Activated CD8-positive, alpha-beta memory T cell treated with anti-CD3 and anti-CD28 coated beads, Interleukin-2, amount 10 ng/mL, durations not matched to agents 7 days and 5 days (primary cell): ENCODE data around the gene ALPP. TPM values are rescaled to one million over a fixed set of nuclear protein-coding genes. Genes with fewer than 3 reads are reported as not detected.
A peak's percentile ranks its signal among the peaks of the same experiment; 100 is the strongest.
"Not testable (repeated sequence)": the region's sequence is repeated elsewhere in the genome, so short reads cannot be mapped to it uniquely, and the experiment has no call there.

Experiments used
- ATAC-seq: fragments of 150-1000 bp; cut with Tn5 transposase; one replicate; pipeline ENCODE4 v1.10.0; 2021; ENCODE audit warnings: moderate library complexity
- CTCF ChIA-PET: fragments of 350-600 bp; sonication (Branson Sonifier 250); formaldehyde crosslinking; loops from one replicate; lab custom pipeline; 2021; ENCODE audit warnings: antibody characterized with exemption; lab: Charles Lee
- DNase-seq: peaks from one replicate; pipeline ENCODE4 v3.0.0-alpha.2; 2020
- H3K27ac Mint-ChIP-seq: one replicate; pipeline ENCODE4 v1.8.0; 2021; ENCODE audit warnings: mild to moderate bottlenecking, mixed read lengths
- H3K27me3 Mint-ChIP-seq: one replicate; pipeline ENCODE4 v1.8.0; 2021; ENCODE audit warnings: mixed read lengths
- H3K36me3 Mint-ChIP-seq: one replicate; pipeline ENCODE4 v1.8.0; 2021; ENCODE audit warnings: mild to moderate bottlenecking, mixed read lengths
- H3K4me1 Mint-ChIP-seq: one replicate; pipeline ENCODE4 v1.8.0; 2021; ENCODE audit warnings: mixed read lengths
- H3K4me3 Mint-ChIP-seq: one replicate; pipeline ENCODE4 v1.8.0; 2021; ENCODE audit warnings: mild to moderate bottlenecking, moderate library complexity, mixed read lengths
- H3K9me3 Mint-ChIP-seq: one replicate; pipeline ENCODE4 v1.8.0; 2022; ENCODE audit warnings: low read depth, mixed read lengths
- total RNA-seq, 2 experiments: library from RNA; stranded (reverse); gene quantifications; one replicate each; pipeline ENCODE4 v1.2.3, GENCODE V29; 2021

ALPP gene
- total RNA-seq, result not detected

DNA sequence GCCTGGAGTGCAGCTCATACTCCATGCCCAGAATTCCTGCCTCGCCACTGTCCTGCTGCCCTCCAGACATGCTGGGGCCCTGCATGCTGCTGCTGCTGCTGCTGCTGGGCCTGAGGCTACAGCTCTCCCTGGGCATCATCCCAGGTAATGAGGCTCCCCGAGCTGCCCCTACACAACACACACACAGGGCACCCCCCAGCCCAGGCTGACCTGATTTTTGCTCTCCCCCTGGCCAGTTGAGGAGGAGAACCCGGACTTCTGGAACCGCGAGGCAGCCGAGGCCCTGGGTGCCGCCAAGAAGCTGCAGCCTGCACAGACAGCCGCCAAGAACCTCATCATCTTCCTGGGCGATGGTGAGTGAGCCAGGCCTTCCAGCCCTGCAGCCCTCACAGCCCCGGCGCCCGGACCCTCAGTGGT is at the start of gene ALPP:
Gene ALPP, plus strand, starts transcription at position 17 of the 417 bp plus-strand sequence. Its CDS starts 52 bp downstream, at position 69.
- CTCF ChIA-PET, H3K36me3 Mint-ChIP-seq, H3K27ac Mint-ChIP-seq, ATAC-seq, H3K4me3 Mint-ChIP-seq, H3K4me1 Mint-ChIP-seq, H3K9me3 Mint-ChIP-seq, DNase-seq: not testable (repeated sequence)
- H3K27me3 Mint-ChIP-seq, result peaks cover 15% of the 10 kb centered on the region

DNA sequence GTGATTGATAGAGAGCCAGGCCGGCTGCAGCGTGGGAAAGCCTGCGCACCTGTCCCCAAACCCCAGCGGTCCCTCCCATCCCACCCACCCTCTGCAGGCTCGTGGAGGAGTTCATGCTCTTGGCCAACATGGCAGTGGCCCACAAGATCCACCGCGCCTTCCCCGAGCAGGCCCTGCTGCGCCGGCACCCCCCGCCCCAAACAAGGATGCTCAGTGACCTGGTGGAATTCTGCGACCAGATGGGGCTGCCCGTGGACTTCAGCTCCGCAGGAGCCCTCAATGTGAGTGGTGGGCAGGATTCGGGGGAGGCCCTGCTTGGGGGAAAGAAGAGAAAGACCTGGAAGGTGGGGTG is 48.9 kb upstream of the ALPP start:
- no peaks in the 10 kb centered on the region for H3K27me3 Mint-ChIP-seq
- no peak for ATAC-seq
- no peaks in the 10 kb centered on the region for H3K36me3 Mint-ChIP-seq
- CTCF ChIA-PET, result interaction anchor here (2.0 kb wide), 1 partner anchor 100 kb away, joined by 4 read pairs; no protein-coding TSS in a partner anchor
- H3K27ac Mint-ChIP-seq, result no peak overlapping the region
- DNase-seq, result no peak
- H3K4me1 Mint-ChIP-seq, result peaks cover 4% of the 10 kb centered on the region
- H3K4me3 Mint-ChIP-seq, result no peak overlapping the region
- H3K9me3 Mint-ChIP-seq, result no peaks in the 10 kb centered on the region

DNA sequence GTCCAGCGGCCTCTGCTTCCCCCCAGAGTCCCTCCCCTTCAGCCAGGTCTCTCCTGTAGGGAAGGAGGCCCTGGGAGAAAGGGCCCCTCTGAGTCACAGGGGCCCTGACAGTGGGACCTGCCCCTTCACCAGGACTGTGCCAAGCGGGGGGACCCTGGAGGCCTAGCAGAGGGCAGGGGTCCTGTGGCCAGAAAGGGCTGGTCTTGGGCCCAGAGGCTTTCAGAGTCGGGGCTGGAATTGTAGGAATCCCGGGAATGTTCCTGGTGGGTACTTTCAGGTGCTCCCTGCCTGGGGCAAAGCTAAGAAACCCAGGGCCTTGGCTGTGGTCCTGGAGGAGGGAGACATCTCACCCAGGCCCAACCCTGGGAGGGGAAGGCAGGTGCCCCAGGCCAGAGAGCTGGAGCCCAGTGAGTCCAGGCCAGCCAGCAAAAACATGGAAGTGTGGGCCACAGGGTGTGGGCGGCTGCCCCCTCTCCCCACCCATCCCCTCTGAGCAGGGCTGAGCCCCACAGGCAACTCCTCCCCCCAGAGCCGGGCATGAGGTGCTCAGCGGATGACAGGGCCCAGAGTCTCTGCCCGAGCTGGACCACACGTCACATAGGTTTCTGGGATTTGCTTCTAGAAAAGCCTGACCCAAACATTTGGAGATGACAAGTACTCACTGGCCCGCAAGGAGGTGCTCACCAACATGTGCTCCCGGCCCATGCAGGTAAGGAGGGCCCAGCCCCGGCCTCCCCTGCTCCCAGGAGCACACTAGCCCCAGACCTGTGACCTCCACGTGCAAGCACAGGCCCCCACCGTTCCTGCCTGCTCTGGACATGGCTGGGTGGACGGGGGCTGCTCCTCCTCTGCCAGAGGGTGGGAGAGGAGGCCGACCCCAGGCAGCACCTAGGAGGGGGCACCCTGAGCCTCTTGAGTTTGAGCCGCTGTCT is 48.2 kb upstream of the ALPP start:
- Mint-ChIP-seq H3K27ac (no peak overlapping the region), H3K4me3 (no peak overlapping the region), H3K4me1 (peaks cover 4% of the 10 kb centered on the region), H3K9me3 (no peaks in the 10 kb centered on the region), H3K27me3 (no peaks in the 10 kb centered on the region), H3K36me3 (no peaks in the 10 kb centered on the region)
- ATAC-seq (no peak), DNase-seq (no peak)
- CTCF ChIA-PET, result no interaction called here

DNA sequence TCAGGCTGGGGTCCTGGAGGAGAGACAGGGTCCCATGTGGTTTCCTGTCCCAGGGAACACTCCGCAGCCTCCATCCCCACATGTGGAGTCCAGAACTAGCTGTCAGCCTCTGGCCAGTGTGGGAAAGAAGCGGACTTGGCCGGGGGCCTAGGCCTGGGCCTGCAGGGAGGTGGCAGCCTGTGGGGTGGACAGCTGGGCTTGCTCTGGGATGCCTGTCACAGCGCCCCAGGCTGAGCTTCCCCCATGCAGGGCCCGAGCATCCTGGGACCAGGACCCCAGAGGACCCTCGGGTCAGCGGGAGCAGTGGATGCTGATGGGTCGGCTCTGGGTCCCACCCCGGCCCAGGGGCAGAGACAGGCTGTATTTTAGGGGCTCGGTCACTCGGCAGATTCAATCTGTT is 47.5 kb upstream of the ALPP start:
- H3K27ac Mint-ChIP-seq, H3K27me3 Mint-ChIP-seq, H3K9me3 Mint-ChIP-seq, H3K4me1 Mint-ChIP-seq, CTCF ChIA-PET, DNase-seq, H3K4me3 Mint-ChIP-seq, H3K36me3 Mint-ChIP-seq, ATAC-seq: not testable (repeated sequence)

DNA sequence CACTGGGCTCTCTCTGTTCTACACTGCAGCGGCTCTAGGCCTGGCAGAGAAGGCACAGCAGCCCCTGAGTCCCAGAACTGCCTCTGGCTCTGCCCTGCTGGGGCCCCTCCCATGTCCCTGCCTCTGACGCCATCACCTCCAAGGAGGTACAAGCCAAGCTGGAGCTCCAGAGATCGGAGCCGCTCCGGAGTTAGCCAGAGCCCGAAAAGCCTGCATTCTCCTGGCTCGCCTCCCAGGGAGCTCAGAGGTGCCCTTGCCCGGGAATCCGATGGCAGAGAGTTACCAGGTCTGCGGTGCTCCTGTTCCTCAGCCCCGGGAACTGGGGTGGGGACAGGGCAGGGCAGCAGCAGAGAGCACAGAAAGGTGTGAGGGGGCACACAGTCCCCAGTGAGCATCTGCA is 46.9 kb upstream of the ALPP start:
- H3K27ac Mint-ChIP-seq, ATAC-seq, DNase-seq, H3K36me3 Mint-ChIP-seq, H3K27me3 Mint-ChIP-seq, H3K9me3 Mint-ChIP-seq, CTCF ChIA-PET, H3K4me3 Mint-ChIP-seq, H3K4me1 Mint-ChIP-seq: not testable (repeated sequence)

DNA sequence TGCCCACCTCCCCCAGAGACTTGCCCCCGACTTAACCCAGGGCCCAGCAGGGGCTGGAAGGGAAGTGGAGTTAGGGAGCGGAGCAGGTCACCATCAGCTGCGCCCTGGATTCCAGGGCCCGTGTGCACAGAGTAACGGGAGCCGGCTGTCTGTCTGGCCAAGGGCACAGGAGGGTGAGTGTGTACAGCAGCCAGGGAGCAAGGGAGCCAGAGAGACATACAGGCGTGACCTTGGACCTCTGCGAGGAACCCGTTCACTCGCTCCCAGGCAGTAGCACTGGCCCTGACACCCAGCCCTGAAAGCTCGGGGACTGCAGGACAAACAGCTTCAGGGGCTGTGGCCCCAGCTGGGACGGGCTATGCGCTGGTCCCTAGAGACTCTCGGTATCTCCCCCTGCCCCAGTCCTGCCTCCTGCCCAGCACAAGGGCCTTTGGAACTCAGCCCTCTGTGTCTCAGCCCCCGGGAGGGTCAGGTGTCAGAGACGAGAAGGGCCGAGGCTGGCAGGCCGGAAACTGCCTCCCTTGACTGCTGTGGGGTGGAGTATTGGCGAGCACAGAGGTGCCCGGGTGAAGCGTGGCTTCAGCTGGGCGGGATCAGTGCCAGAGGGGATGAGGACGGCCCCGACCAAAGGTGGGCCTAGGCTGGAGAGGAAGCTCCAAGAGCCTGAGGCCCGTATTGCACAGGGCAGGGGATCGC is 46.2 kb upstream of the ALPP start:
- H3K9me3 Mint-ChIP-seq, H3K4me1 Mint-ChIP-seq, H3K27me3 Mint-ChIP-seq, DNase-seq, ATAC-seq, H3K4me3 Mint-ChIP-seq, H3K36me3 Mint-ChIP-seq, CTCF ChIA-PET, H3K27ac Mint-ChIP-seq: not testable (repeated sequence)

DNA sequence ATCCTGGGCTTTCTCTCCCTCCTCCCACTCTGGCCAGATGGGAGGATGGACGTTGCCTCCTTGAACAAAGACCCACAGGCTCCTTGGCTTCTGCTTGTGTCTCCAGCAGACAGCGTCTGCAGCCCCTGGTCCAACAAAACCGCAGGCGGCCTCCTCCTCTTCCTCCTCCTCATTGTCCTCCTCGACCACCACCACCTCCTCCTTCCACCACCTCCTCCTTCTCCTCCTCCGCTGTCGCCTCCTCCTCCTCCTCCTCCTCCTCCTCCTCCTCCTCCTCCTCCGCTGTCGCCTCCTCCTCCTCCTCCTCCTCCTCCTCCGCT is 45.7 kb upstream of the ALPP start:
- Mint-ChIP-seq H3K4me1 (peaks cover under 1% of the 10 kb centered on the region), H3K27ac (no peak overlapping the region), H3K27me3 (no peaks in the 10 kb centered on the region), H3K9me3 (no peaks in the 10 kb centered on the region), H3K36me3 (no peaks in the 10 kb centered on the region), H3K4me3 (no peak overlapping the region)
- ATAC-seq, result no peak
- no peak for DNase-seq
- CTCF ChIA-PET, result no interaction called here

DNA sequence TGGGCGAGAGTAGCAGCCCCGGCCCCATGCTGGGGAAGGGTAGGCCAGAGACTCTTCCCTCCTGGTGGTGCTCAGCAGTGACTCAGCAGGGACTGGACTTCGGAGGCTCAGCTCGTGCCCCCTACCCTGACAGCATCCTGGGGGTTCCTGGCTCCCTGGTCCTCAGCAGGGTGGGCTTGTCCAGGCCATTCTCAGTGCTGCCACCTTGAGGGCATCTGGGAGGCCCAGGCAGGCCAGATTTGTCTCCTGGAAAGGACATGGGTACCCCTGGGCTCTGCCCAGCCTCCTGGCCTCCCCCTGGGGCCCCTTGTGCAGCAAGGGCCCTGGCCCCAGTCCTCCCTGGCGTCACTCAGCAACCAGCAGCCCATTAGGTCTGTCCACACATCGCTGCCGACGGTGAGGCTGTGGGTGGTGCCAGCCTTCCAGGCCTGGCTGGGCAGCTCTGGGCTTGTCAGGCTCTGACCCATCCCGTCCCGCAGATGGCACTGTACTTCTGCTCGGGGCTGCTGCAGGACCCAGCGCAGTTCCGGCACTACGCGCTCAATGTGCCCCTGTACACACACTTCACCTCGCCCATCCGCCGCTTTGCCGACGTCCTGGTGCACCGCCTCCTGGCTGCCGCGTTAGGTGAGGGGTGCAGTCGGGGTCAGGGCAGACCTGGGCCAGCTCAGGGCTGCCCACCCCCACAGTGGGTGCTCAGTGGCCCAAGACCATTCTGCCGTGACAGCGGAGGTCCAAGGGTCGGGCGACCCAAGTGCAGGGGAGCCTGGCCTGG is 45.0 kb upstream of the ALPP start:
- CTCF ChIA-PET, result interaction anchor here (3.7 kb wide), 1 partner anchor 31 kb away, joined by 12 read pairs; no protein-coding TSS in a partner anchor
- no peaks in the 10 kb centered on the region for H3K27me3 Mint-ChIP-seq
- no peaks in the 10 kb centered on the region for H3K4me1 Mint-ChIP-seq

DNA sequence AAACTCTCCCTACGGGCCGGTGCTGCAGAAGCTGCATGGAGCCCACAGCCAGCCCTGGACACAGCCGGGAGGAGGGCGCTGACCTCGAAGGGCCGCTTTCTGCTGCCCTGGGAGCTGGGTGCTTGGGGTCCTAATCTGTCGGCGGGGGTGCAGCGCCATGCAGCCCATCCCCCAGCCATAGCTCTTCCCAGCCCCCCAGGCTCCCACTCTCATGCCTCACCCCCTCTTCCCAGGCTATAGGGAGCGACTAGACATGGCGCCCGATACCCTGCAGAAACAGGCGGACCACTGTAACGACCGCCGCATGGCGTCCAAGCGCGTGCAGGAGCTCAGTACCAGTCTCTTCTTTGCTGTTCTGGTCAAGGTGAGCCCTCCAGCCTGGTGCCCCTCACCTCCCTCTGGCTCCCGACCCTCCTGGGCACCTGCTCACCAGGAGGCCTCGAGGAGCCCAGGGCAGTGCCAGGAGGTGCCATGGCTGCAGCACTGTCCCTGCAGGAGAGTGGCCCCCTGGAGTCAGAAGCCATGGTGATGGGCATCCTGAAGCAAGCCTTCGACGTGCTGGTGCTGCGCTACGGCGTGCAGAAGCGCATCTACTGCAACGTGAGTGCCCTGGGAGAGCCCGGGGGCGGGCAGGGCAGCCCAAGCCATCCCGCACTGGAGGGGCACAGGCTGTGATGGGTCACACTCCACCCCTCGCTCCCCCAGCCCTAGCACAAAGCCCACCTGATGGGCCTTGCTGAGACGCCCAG is 44.2 kb upstream of the ALPP start:
- ATAC-seq, H3K4me3 Mint-ChIP-seq, H3K27ac Mint-ChIP-seq, H3K27me3 Mint-ChIP-seq, H3K36me3 Mint-ChIP-seq, H3K4me1 Mint-ChIP-seq, H3K9me3 Mint-ChIP-seq: not testable (repeated sequence)
- DNase-seq, result peak; percentile 19
- CTCF ChIA-PET, result interaction anchor here (3.7 kb wide), 1 partner anchor 30 kb away, joined by 12 read pairs; no protein-coding TSS in a partner anchor

More for the DNA sequence above, 45.0 kb upstream of the ALPP start:
- Mint-ChIP-seq H3K36me3 (no peaks in the 10 kb centered on the region), H3K9me3 (no peaks in the 10 kb centered on the region), H3K27ac (no peak overlapping the region), H3K4me3 (no peak overlapping the region)
- no peak for ATAC-seq
- no peak for DNase-seq

DNA sequence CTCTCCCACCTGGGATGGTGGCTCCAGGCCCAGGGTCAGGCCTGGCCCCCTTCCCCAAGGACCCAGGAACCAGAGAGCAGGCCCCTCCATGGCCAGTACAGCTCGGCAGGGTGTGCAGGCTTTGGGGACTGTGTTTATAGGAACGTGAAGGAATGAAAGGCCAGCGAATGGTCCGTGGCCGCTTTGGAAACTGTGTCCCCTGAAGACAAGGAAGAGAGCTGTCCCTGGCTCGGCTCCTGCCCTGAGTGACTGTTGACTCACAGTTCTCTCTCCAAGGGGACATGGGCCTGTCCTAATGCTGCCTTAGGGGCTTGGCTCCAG is 43.7 kb upstream of the ALPP start:
- not testable (repeated sequence) for ATAC-seq, H3K9me3 Mint-ChIP-seq, H3K4me1 Mint-ChIP-seq, H3K36me3 Mint-ChIP-seq, H3K27ac Mint-ChIP-seq, H3K27me3 Mint-ChIP-seq, H3K4me3 Mint-ChIP-seq
- CTCF ChIA-PET, result interaction anchor here (1.1 to 3.7 kb wide), 5 partner anchors 13 to 104 kb away, joined by 3 to 16 read pairs (median 7); no protein-coding TSS in a partner anchor
- peak; percentile 15 for DNase-seq

DNA sequence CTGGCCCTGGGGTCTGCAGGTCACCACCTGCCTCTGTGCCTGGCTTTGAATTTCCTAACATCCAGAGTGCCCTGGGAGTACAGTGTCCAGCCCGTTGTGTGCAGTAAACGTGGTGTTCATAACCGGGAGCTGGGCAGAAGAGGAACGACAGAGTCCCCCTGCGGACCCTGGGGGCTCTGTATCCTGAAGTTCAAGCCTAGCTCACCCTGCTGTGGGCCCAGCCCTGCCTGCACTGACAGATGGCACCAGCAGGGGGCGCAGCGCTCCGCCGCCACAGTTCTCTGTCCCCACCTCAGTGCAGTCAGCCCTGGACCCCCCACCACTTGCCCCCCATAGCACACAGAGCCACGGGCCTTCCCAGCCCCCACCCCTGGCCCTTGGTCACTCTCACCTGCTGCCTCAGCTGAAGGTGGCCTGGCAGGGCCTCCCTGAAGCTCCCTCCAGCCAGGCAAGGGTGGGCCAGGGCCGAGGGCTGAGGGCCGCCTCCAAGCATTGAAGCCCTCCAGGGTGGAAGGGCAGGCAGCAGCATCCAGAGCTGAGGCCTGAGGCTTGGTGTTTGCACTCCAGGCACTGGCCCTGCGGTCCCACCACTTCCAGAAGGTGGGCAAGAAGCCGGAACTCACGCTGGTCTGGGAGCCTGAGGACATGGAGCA is 43.2 kb upstream of the ALPP start:
- CTCF ChIA-PET, result interaction anchor here (0.9 to 3.7 kb wide), 8 partner anchors 13 to 414 kb away, joined by 3 to 16 read pairs (median 4); no protein-coding TSS in a partner anchor
- ATAC-seq, result peak; percentile 71
- H3K27me3 Mint-ChIP-seq, result not testable (repeated sequence)

DNA sequence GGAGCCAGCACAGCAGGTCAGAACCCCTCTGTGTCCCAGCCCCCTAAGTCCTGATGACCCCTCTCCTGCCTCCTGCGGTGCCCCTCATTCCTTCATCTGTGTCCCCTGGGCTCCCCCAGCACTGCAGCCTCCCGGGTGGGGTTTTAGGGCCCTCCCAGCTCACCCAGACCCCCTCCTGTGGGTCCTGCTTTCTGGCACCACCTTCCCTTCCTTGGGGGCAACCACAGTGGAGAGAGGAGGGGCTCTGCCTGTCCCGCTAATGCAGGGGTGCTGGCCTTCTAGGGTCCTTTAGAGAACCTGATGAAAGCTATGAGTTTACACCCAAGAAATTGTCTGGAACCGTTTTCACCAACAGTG is 42.7 kb upstream of the ALPP start:
- no peaks in the 10 kb centered on the region for H3K27me3 Mint-ChIP-seq
- H3K36me3 Mint-ChIP-seq, result no peaks in the 10 kb centered on the region
- H3K4me3 Mint-ChIP-seq, result no peak overlapping the region
- H3K9me3 Mint-ChIP-seq, result no peaks in the 10 kb centered on the region
- no peak overlapping the region for H3K27ac Mint-ChIP-seq
- no peaks in the 10 kb centered on the region for H3K4me1 Mint-ChIP-seq
- no peak for ATAC-seq
- DNase-seq, result peak; percentile 36
- CTCF ChIA-PET, result interaction anchor here (0.9 to 3.7 kb wide), 8 partner anchors 14 to 414 kb away, joined by 3 to 16 read pairs (median 4); no protein-coding TSS in a partner anchor

More for the DNA sequence above, 43.2 kb upstream of the ALPP start:
- not testable (repeated sequence) for H3K36me3 Mint-ChIP-seq, H3K4me3 Mint-ChIP-seq, H3K27ac Mint-ChIP-seq, H3K4me1 Mint-ChIP-seq, H3K9me3 Mint-ChIP-seq
- DNase-seq, result peak; percentile 40
